Esophagus muscularis mucosa (tissue), 3 donors: ENCODE data around the gene L3MBTL2.

Experiments used
- CTCF ChIP-seq, 3 experiments: fragments of 200-600 bp in 2 of 3; fragments of 450-650 bp in 1 of 3; sonication (generic) in 2 of 3; IDR thresholded peaks; one replicate each; pipeline ENCODE4 v1.5.1; 2017 to 2019; ENCODE audit warnings: antibody characterized with exemption in 3 of 3, mild to moderate bottlenecking in 2 of 3, moderate library complexity in 1 of 3
- POLR2A ChIP-seq: fragments of 450-650 bp; IDR thresholded peaks from one replicate; pipeline ENCODE4 v1.6.1; 2017; ENCODE audit warnings: antibody characterized with exemption, moderate library complexity, mild to moderate bottlenecking, low read depth
- POLR2AphosphoS5 ChIP-seq, 2 donors: sonication (generic); formaldehyde crosslinking; IDR thresholded peaks; one replicate each; pipeline ENCODE4 v1.6.1; 2017; ENCODE audit warnings: antibody characterized with exemption in 2 of 2

- TF ChIP-seq CTCF (IDR thresholded peaks at IDR 0.05) (no peak), POLR2AphosphoS5 (IDR thresholded peaks at IDR 0.05) (peak; percentile 61 to 79), POLR2A (no peak)
Observed at GRCh38 chr22:41217553-41218157, 12.5 kb downstream of the L3MBTL2 start.
